H9 (cell line): ENCODE measurements around the gene LRRC71. TPM values are rescaled to one million over a fixed set of nuclear protein-coding genes. Genes with fewer than 3 reads are reported as not detected.

Source experiments
- DNase-seq: peaks from one replicate; pipeline ENCODE4 v3.0.0-alpha.2; 2017
- H2AFZ ChIP-seq: one replicate; pipeline ENCODE4 v1.6.1; 2013; ENCODE audit warnings: mild to moderate bottlenecking, low read length, control low read depth, moderate library complexity
- H2AK5ac ChIP-seq: 2 replicates; pipeline ENCODE4 v1.6.1; 2013; ENCODE audit warnings: low read length, control low read depth, mixed read lengths; ENCODE audit not compliant: insufficient read length
- H2BK120ac ChIP-seq: one replicate; pipeline ENCODE4 v1.6.1; 2013; ENCODE audit warnings: low read depth, mild to moderate bottlenecking, low read length, control low read depth, inconsistent platforms; ENCODE audit not compliant: poor library complexity, severe bottlenecking
- H2BK12ac ChIP-seq: 2 replicates; pipeline ENCODE4 v1.6.1; 2013; ENCODE audit warnings: low read length, control low read depth, mixed read lengths, low read depth; ENCODE audit not compliant: insufficient read length
- H2BK15ac ChIP-seq: 2 replicates; pipeline ENCODE4 v1.6.1; 2013; ENCODE audit warnings: low read depth, low read length, control low read depth
- H2BK20ac ChIP-seq: one replicate; pipeline ENCODE4 v1.6.1; 2013; ENCODE audit warnings: low read depth, mild to moderate bottlenecking, low read length, control low read depth, inconsistent platforms; ENCODE audit not compliant: poor library complexity, severe bottlenecking
- H2BK5ac ChIP-seq: 2 replicates; pipeline ENCODE4 v1.6.1; 2013; ENCODE audit warnings: low read length, control low read depth, mixed read lengths; ENCODE audit not compliant: insufficient read length
- H3K14ac ChIP-seq: 2 replicates; pipeline ENCODE4 v1.6.1; 2013; ENCODE audit warnings: low read length, control low read depth; ENCODE audit not compliant: insufficient read depth
- H3K18ac ChIP-seq: 2 replicates; pipeline ENCODE4 v1.6.1; 2013; ENCODE audit warnings: low read depth, mild to moderate bottlenecking, mixed read lengths, low read length, control low read depth; ENCODE audit not compliant: insufficient read length
- H3K23ac ChIP-seq: 2 replicates; pipeline ENCODE4 v1.6.1; 2013; ENCODE audit warnings: low read length, control low read depth, mixed read lengths, low read depth; ENCODE audit not compliant: insufficient read length
- H3K23me2 ChIP-seq: 2 replicates; pipeline ENCODE4 v1.6.1; 2013; ENCODE audit warnings: low read depth, mild to moderate bottlenecking, mixed read lengths, low read length, control low read depth; ENCODE audit not compliant: insufficient read length, poor library complexity, severe bottlenecking
- H3K27ac ChIP-seq: 2 replicates; pipeline ENCODE4 v1.5.1; 2013; ENCODE audit warnings: low read length, control low read depth, mixed read lengths, low read depth; ENCODE audit not compliant: insufficient read length
- H3K27me3 ChIP-seq: 2 replicates; pipeline ENCODE4 v1.6.1; 2013; ENCODE audit warnings: low read length, control low read depth, inconsistent platforms; ENCODE audit not compliant: insufficient read depth
- H3K4ac ChIP-seq: 2 replicates; pipeline ENCODE4 v1.6.1; 2013; ENCODE audit warnings: low read depth, mild to moderate bottlenecking, control low read depth, inconsistent platforms, low read length, moderate library complexity
- H3K4me1 ChIP-seq: 2 replicates; pipeline ENCODE4 v1.6.1; 2013; ENCODE audit warnings: low read length, control low read depth, inconsistent platforms; ENCODE audit not compliant: insufficient read depth
- H3K4me2 ChIP-seq: 2 replicates; pipeline ENCODE4 v1.6.1; 2013; ENCODE audit warnings: low read length, control low read depth, mixed read lengths; ENCODE audit not compliant: insufficient read length, insufficient read depth
- H3K56ac ChIP-seq: 2 replicates; pipeline ENCODE4 v1.6.1; 2013; ENCODE audit warnings: low read depth, mild to moderate bottlenecking, mixed read lengths, low read length, control low read depth; ENCODE audit not compliant: insufficient read length
- H3K79me1 ChIP-seq: 2 replicates; pipeline ENCODE4 v1.6.1; 2013; ENCODE audit warnings: low read depth, mild to moderate bottlenecking, moderate library complexity, low read length, control low read depth, inconsistent platforms; ENCODE audit not compliant: insufficient read depth, poor library complexity, severe bottlenecking
- H3K79me2 ChIP-seq: 2 replicates; pipeline ENCODE4 v1.6.1; 2013; ENCODE audit warnings: low read length, control low read depth, inconsistent platforms; ENCODE audit not compliant: insufficient read depth
- H3K9ac ChIP-seq: 2 replicates; pipeline ENCODE4 v1.6.1; 2013; ENCODE audit warnings: low read length, control low read depth, mixed read lengths; ENCODE audit not compliant: insufficient read length; ENCODE audit errors: extremely low read depth
- H3K9me3 ChIP-seq: one replicate; pipeline ENCODE4 v1.6.1; 2013; ENCODE audit warnings: low read depth, low read length, inconsistent platforms; ENCODE audit not compliant: control insufficient read depth
- H3T11ph ChIP-seq: one replicate; pipeline ENCODE4 v1.6.1; 2013; ENCODE audit warnings: mild to moderate bottlenecking, low read length, control low read depth, inconsistent platforms
- H4K20me1 ChIP-seq: one replicate; pipeline ENCODE4 v1.6.1; 2013; ENCODE audit not compliant: control insufficient read depth, insufficient read length, insufficient read depth
- H4K5ac ChIP-seq: 2 replicates; pipeline ENCODE4 v1.6.1; 2013; ENCODE audit warnings: low read depth, mild to moderate bottlenecking, mixed read lengths, low read length, control low read depth; ENCODE audit not compliant: insufficient read length
- H4K8ac ChIP-seq: replicated peaks from 2 replicates; pipeline ENCODE4 v1.6.1; 2013; ENCODE audit warnings: low read length, control low read depth, mixed read lengths, low read depth; ENCODE audit not compliant: insufficient read length
- H4K91ac ChIP-seq: 2 replicates; pipeline ENCODE4 v1.6.1; 2013; ENCODE audit warnings: low read depth, mild to moderate bottlenecking, moderate library complexity, mixed read lengths, low read length, control low read depth; ENCODE audit not compliant: insufficient read length
- H3K27ac Mint-ChIP-seq, 3 experiments: 2 replicates in 2 of 3; 3 replicates in 1 of 3; pipeline ENCODE4 v1.8.0; 2020 to 2021; ENCODE audit warnings: mixed read lengths in 3 of 3, mild to moderate bottlenecking in 1 of 3, moderate library complexity in 1 of 3
- H3K27me3 Mint-ChIP-seq: 2 replicates; pipeline ENCODE4 v1.8.0; 2021; ENCODE audit warnings: low read depth, mild to moderate bottlenecking, moderate library complexity, mixed read lengths
- H3K36me3 Mint-ChIP-seq, 3 experiments: 2 replicates in 2 of 3; 3 replicates in 1 of 3; pipeline ENCODE4 v1.8.0; 2020 to 2021; ENCODE audit warnings: low read depth in 3 of 3, mixed read lengths in 3 of 3; ENCODE audit not compliant: insufficient read depth in 1 of 3
- H3K4me1 Mint-ChIP-seq, 2 experiments: 2 replicates each; pipeline ENCODE4 v1.8.0; 2020; ENCODE audit warnings: mixed read lengths in 2 of 2
- H3K4me3 Mint-ChIP-seq, 2 experiments: 2 replicates in 1 of 2; 3 replicates in 1 of 2; pipeline ENCODE4 v1.8.0; 2020 to 2021; ENCODE audit warnings: mild to moderate bottlenecking in 2 of 2, mixed read lengths in 2 of 2, moderate library complexity in 1 of 2
- H3K9me3 Mint-ChIP-seq, 2 experiments: 2 replicates in 1 of 2; 3 replicates in 1 of 2; pipeline ENCODE4 v1.8.0; 2020; ENCODE audit warnings: mild to moderate bottlenecking in 2 of 2, mixed read lengths in 2 of 2, moderate library complexity in 1 of 2
- WGBS: extraction: QIAGEN DNeasy Blood & Tissue Kit; methylation state at CpG from one replicate; pipeline ENCODE4 v1.1.7; 2013; ENCODE audit warnings: missing lambda C conversion rate, low lambda C conversion rate, mixed read lengths; ENCODE audit not compliant: insufficient read length; ENCODE audit errors: extremely low coverage; 5-methylcytosine and 5-hydroxymethylcytosine counted together
- total RNA-seq: library from RNA; stranded (reverse); gene quantifications from 2 replicates; pipeline ENCODE4 v1.2.1, GENCODE V29; 2021
- TF ChIP-seq, protein P1 (sequence below): fragments of 200-600 bp; sonication (generic); conservative IDR thresholded peaks from 3 replicates; pipeline ENCODE4 v1.8.0; 2021; ENCODE audit warnings: antibody characterized with exemption, mild to moderate bottlenecking

Gene LRRC71
- total RNA-seq, 1 experiment from 2014 or later, result not detected

DNA sequence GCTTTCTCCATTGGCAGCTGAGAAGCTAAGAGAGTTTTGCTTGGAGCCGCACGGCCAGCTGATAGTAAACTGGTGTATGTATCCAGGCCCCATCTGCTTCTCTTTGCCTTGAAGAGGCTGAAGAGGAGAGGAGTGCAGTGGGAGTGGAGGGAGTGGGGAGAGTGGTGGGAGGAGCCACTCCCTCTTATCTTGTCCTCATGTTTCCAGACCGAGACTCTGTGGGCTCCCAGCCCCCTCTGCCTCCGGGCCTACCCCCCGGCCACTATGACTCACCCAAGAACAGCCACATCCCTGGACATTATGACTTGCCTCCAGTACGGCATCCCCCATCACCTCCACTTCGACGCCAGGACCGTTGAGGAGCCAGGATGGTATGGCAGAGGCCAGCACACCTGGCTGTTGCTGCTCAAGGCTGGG is 6.0 kb upstream of the LRRC71 start:
- H3K9ac ChIP-seq, result no peak overlapping the region
- no peak overlapping the region for H2BK20ac ChIP-seq
- no peaks in the 10 kb centered on the region for H4K20me1 ChIP-seq
- Mint-ChIP-seq H3K4me1 (peaks cover 8 to 22% of the 10 kb centered on the region in 2 experiments), H3K36me3 (no peaks in the 10 kb centered on the region), H3K27ac (no peak overlapping the region), H3K4me3 (no peak overlapping the region), H3K27me3 (peaks cover 61% of the 10 kb centered on the region), H3K9me3 (no peaks in the 10 kb centered on the region; a peak in 2 of 5 replicates)
- H3K4me2 ChIP-seq, result no peak overlapping the region
- no peaks in the 10 kb centered on the region for H3K9me3 ChIP-seq
- H3K27ac ChIP-seq, result no peak overlapping the region
- no peak overlapping the region for H2BK120ac ChIP-seq
- no peak overlapping the region for H3K23ac ChIP-seq
- H4K8ac ChIP-seq, result no peak overlapping the region
- TF ChIP-seq, protein P1, sequence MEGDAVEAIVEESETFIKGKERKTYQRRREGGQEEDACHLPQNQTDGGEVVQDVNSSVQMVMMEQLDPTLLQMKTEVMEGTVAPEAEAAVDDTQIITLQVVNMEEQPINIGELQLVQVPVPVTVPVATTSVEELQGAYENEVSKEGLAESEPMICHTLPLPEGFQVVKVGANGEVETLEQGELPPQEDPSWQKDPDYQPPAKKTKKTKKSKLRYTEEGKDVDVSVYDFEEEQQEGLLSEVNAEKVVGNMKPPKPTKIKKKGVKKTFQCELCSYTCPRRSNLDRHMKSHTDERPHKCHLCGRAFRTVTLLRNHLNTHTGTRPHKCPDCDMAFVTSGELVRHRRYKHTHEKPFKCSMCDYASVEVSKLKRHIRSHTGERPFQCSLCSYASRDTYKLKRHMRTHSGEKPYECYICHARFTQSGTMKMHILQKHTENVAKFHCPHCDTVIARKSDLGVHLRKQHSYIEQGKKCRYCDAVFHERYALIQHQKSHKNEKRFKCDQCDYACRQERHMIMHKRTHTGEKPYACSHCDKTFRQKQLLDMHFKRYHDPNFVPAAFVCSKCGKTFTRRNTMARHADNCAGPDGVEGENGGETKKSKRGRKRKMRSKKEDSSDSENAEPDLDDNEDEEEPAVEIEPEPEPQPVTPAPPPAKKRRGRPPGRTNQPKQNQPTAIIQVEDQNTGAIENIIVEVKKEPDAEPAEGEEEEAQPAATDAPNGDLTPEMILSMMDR, result no peak
- H3K56ac ChIP-seq, result no peak overlapping the region
- H2AFZ ChIP-seq, result no peak overlapping the region
- no peak overlapping the region for H2BK5ac ChIP-seq
- no CpG with 5 or more reads among the region's 9 CpGs for WGBS
- no peaks in the 10 kb centered on the region for H3K79me2 ChIP-seq
- H2BK12ac ChIP-seq, result no peak overlapping the region
- H3K18ac ChIP-seq, result no peak overlapping the region
- no peak for DNase-seq
- H3T11ph ChIP-seq, result no peak overlapping the region
- no peak overlapping the region for H4K91ac ChIP-seq
- H3K4me1 ChIP-seq, result no peaks in the 10 kb centered on the region
- no peak overlapping the region for H2AK5ac ChIP-seq
- H2BK15ac ChIP-seq, result no peak overlapping the region
- H3K4ac ChIP-seq, result no peak overlapping the region
- no peaks in the 10 kb centered on the region for H3K23me2 ChIP-seq
- no peak overlapping the region for H4K5ac ChIP-seq
- H3K27me3 ChIP-seq, result no peaks in the 10 kb centered on the region; the same call in 1 of the 2 replicates
- no peaks in the 10 kb centered on the region for H3K79me1 ChIP-seq
- H3K14ac ChIP-seq, result no peak overlapping the region
